ENCODE data around the gene MAP3K2. TPM values are rescaled to one million over a fixed set of nuclear protein-coding genes. Genes with fewer than 3 reads are reported as not detected.

MAP3K2 gene
- total RNA-seq, 2 experiments from 2014 or later: 103 to 105 TPM

GRCh38 chr2:127261804-127262406, 125.9 kb downstream of the MAP3K2 start:
- Histone ChIP-seq H3K4me1 (ENCODE audit: insufficient read depth, low read length) (no peaks in the 10 kb centered on the region), H3K9me3 (ENCODE audit: control insufficient read depth in 1 of 2, insufficient read depth in 1 of 2, low read length in 2 of 2) (no peaks in the 10 kb centered on the region), H3K36me3 (ENCODE audit: insufficient read depth, low read length) (peaks cover 49% of the 10 kb centered on the region), H3K27me3 (ENCODE audit: control insufficient read depth in 1 of 2, insufficient read depth in 2 of 2, low read length in 2 of 2) (no peaks in the 10 kb centered on the region), H3K4me3 (ENCODE audit: low read length) (no peak overlapping the region), H3K27ac (ENCODE audit: low read depth in 1 of 2, low read length in 2 of 2) (no peak overlapping the region)
- Mint-ChIP-seq H3K27me3 (no peaks in the 10 kb centered on the region), H3K4me1 (ENCODE audit: low read depth) (no peaks in the 10 kb centered on the region), H3K36me3 (ENCODE audit: low read depth) (peaks cover 88% of the 10 kb centered on the region), H3K4me3 (no peak overlapping the region), H3K9me3 (no peaks in the 10 kb centered on the region), H3K27ac (no peak overlapping the region)
- no peak for TF ChIP-seq CTCF (IDR thresholded peaks at IDR 0.05)
- no peak for ATAC-seq (ENCODE audit: poor library complexity)
- CTCF ChIA-PET: no interaction called here
- DNase-seq: no peak
- intact Hi-C loops (cut with DNase I, micrococcal nuclease): no loop called here
- POLR2A ChIA-PET: no interaction called here

- Histone ChIP-seq H3K27ac (ENCODE audit: low read depth in 1 of 2, low read length in 2 of 2) (no peak overlapping the region), H3K27me3 (ENCODE audit: control insufficient read depth in 1 of 2, insufficient read depth in 2 of 2, low read length in 2 of 2) (no peaks in the 10 kb centered on the region), H3K9me3 (ENCODE audit: control insufficient read depth in 1 of 2, insufficient read depth in 1 of 2, low read length in 2 of 2) (no peaks in the 10 kb centered on the region), H3K4me3 (ENCODE audit: low read length) (no peak overlapping the region), H3K36me3 (ENCODE audit: insufficient read depth, low read length) (peaks cover 58% of the 10 kb centered on the region), H3K4me1 (ENCODE audit: insufficient read depth, low read length) (no peaks in the 10 kb centered on the region)
- no peaks in the 10 kb centered on the region for H3K9me3 Mint-ChIP-seq
- no peak for TF ChIP-seq CTCF (IDR thresholded peaks at IDR 0.05)
- no peaks in the 10 kb centered on the region for H3K4me1 Mint-ChIP-seq (ENCODE audit: low read depth)
- DNase-seq (no peak), ATAC-seq (ENCODE audit: poor library complexity) (no peak)
- POLR2A ChIA-PET: interaction anchor here (1.3 kb wide), 1 partner anchor 10 kb away, joined by 3 read pairs; no protein-coding TSS in a partner anchor
- no peaks in the 10 kb centered on the region for H3K27me3 Mint-ChIP-seq
- peaks cover 86% of the 10 kb centered on the region for H3K36me3 Mint-ChIP-seq (ENCODE audit: low read depth)
- intact Hi-C loops (cut with DNase I, micrococcal nuclease): no loop called here
- CTCF ChIA-PET: no interaction called here
- no peak overlapping the region for H3K4me3 Mint-ChIP-seq
- H3K27ac Mint-ChIP-seq: no peak overlapping the region
Observed at GRCh38 chr2:127259355-127259754, 128.4 kb downstream of the MAP3K2 start.

- H3K27ac ChIP-seq (ENCODE audit: low read depth in 1 of 2, low read length in 2 of 2): no peak overlapping the region
- no peaks in the 10 kb centered on the region for H3K9me3 Mint-ChIP-seq
- H3K4me1 Mint-ChIP-seq (ENCODE audit: low read depth): no peaks in the 10 kb centered on the region
- no peak for TF ChIP-seq CTCF (IDR thresholded peaks at IDR 0.05)
- peaks cover 53% of the 10 kb centered on the region for H3K36me3 ChIP-seq (ENCODE audit: insufficient read depth, low read length)
- POLR2A ChIA-PET: no interaction called here
- H3K27ac Mint-ChIP-seq: no peak overlapping the region
- peaks cover 68% of the 10 kb centered on the region for H3K36me3 Mint-ChIP-seq (ENCODE audit: low read depth)
- DNase-seq (no peak), ATAC-seq (ENCODE audit: poor library complexity) (no peak)
- H3K27me3 Mint-ChIP-seq: no peaks in the 10 kb centered on the region
- H3K4me1 ChIP-seq (ENCODE audit: insufficient read depth, low read length): no peaks in the 10 kb centered on the region
- CTCF ChIA-PET: no interaction called here
- no peaks in the 10 kb centered on the region for H3K9me3 ChIP-seq (ENCODE audit: control insufficient read depth in 1 of 2, insufficient read depth in 1 of 2, low read length in 2 of 2)
- no peak overlapping the region for H3K4me3 Mint-ChIP-seq
- intact Hi-C loops (cut with DNase I, micrococcal nuclease): no loop called here
- H3K27me3 ChIP-seq (ENCODE audit: control insufficient read depth in 1 of 2, insufficient read depth in 2 of 2, low read length in 2 of 2): no peaks in the 10 kb centered on the region
- H3K4me3 ChIP-seq (ENCODE audit: low read length): no peak overlapping the region
Observed at GRCh38 chr2:127256866-127257265, 130.9 kb downstream of the MAP3K2 start.
